ENCODE measurements around the gene GGTLC3. TPM values are rescaled to one million over a fixed set of nuclear protein-coding genes. Genes with fewer than 3 reads are reported as not detected.

The GGTLC3 gene
- total RNA-seq, 4 donors from 2014 or later: not detected

Other genes with a start within 250 kb of the GGTLC3 start
- gene TMEM191B, start 9.6 kb upstream of the GGTLC3 start, total RNA-seq: 10 to 100 TPM in 1 of 4 donors, under 1 TPM in 2, not detected in 1; 0.12 to 21.6 (median 0.13) TPM
- under 1 TPM in 2 of 4 donors, not detected in 2; 0.18 to 0.19 TPM for gene RIMBP3, start 93.8 kb upstream of the GGTLC3 start, total RNA-seq

Data from esophagus squamous epithelium (tissue), 4 donors.